Small intestine (tissue), 7 donors: ENCODE data around the gene MAP3K12. TPM values are rescaled to one million over a fixed set of nuclear protein-coding genes. Genes with fewer than 3 reads are reported as not detected.

Experiments used
- DNase-seq, 2 donors: peaks; one replicate each; pipeline versions ENCODE4 v3.0.0 to v3.0.0-alpha.2; 2013
- FAIRE-seq: peaks from 2 replicates; lab custom pipeline; 2012; peaks lifted over from hg19 to GRCh38; lab: Jason Lieb, UNC
- H3K27ac ChIP-seq, 3 donors: one replicate each; pipeline ENCODE4 v1.5.1; 2013; ENCODE audit warnings: low read length in 2 of 3, mild to moderate bottlenecking in 2 of 3, control low read depth in 1 of 3, inconsistent platforms in 1 of 3, low read depth in 1 of 3, moderate library complexity in 1 of 3
- H3K27me3 ChIP-seq, 3 donors: one replicate each; pipeline ENCODE4 v1.6.1; 2013; ENCODE audit warnings: low read length in 3 of 3, inconsistent platforms in 1 of 3; ENCODE audit not compliant: control insufficient read depth in 3 of 3, insufficient read depth in 3 of 3
- H3K36me3 ChIP-seq, 3 donors: one replicate each; pipeline ENCODE4 v1.6.1; 2013; ENCODE audit warnings: low read length in 3 of 3, inconsistent platforms in 1 of 3, low read depth in 1 of 3, mild to moderate bottlenecking in 1 of 3, moderate library complexity in 1 of 3; ENCODE audit not compliant: control insufficient read depth in 3 of 3, insufficient read depth in 2 of 3
- H3K4me1 ChIP-seq, 3 donors: one replicate each; pipeline ENCODE4 v1.6.1; 2013; ENCODE audit warnings: low read length in 2 of 3, inconsistent platforms in 1 of 3, low read depth in 1 of 3, mild to moderate bottlenecking in 1 of 3, moderate library complexity in 1 of 3; ENCODE audit not compliant: control insufficient read depth in 3 of 3, insufficient read depth in 2 of 3
- H3K4me3 ChIP-seq, 3 donors: one replicate each; pipeline ENCODE4 v1.5.1; 2013; ENCODE audit warnings: low read length in 3 of 3, control low read depth in 1 of 3, inconsistent platforms in 1 of 3, low read depth in 1 of 3, mild to moderate bottlenecking in 1 of 3, moderate library complexity in 1 of 3
- H3K9me3 ChIP-seq, 2 donors: one replicate each; pipeline ENCODE4 v1.6.1; 2013; ENCODE audit warnings: low read depth in 1 of 2, low read length in 1 of 2; ENCODE audit not compliant: control insufficient read depth in 2 of 2, insufficient read depth in 1 of 2
- WGBS, 3 donors: extraction: QIAGEN DNeasy Blood & Tissue Kit; methylation state at CpG; one replicate each; pipeline ENCODE4 v1.1.7; 2013; 5-methylcytosine and 5-hydroxymethylcytosine counted together
- polyA plus RNA-seq, 4 donors: library from polyadenylated mRNA; stranded (reverse) in 3 of 4; unstranded in 1 of 4; fragments of 200-250 nt in 3 of 4; fragments of 120-200 nt in 1 of 4; gene quantifications; one replicate each; pipeline versions ENCODE4 v1.2.1 to v1.2.3, GENCODE V29; 2013
- donor health status: healthy with polysubstance abuse.
- donor health status: control.
- donor health status: control.
- donor health status: Bipolar disorder and iron deficiency.
- donor health status: healthy.

The MAP3K12 gene
- polyA plus RNA-seq, 4 donors: 0.67 to 9.0 (median 4.3) TPM

DNA sequence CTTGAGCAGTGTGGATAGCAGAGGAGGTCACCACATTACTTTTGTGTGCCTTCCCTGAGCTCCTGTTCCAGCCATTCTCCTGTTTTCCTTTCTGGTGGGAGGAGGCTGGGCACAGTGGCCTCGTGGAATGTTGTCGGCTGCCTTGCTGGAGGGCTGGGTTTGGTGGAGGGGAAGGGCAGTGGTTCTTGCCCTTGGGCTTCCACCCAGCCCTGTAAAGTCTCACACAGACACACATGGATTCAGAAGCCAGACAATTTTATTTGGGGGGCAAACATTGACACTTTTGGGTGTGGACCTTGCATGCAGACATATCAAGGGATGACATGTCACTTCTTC is 7.2 kb upstream of the MAP3K12 start:
- FAIRE-seq: no peak
- Histone ChIP-seq H3K9me3 (no peaks in the 10 kb centered on the region), H3K27me3 (no peaks in the 10 kb centered on the region), H3K27ac (no peak overlapping the region), H3K4me1 (peaks cover 4 to 12% (median 5%) of the 10 kb centered on the region in 3 donors), H3K4me3 (no peak overlapping the region), H3K36me3 (peaks cover 0 to 69% (median 0%) of the 10 kb centered on the region in 3 donors)
- 50 to 60% (median 58%) methylated on average over 2 of the region's 2 CpGs for WGBS, 3 donors
- no peak for DNase-seq

DNA sequence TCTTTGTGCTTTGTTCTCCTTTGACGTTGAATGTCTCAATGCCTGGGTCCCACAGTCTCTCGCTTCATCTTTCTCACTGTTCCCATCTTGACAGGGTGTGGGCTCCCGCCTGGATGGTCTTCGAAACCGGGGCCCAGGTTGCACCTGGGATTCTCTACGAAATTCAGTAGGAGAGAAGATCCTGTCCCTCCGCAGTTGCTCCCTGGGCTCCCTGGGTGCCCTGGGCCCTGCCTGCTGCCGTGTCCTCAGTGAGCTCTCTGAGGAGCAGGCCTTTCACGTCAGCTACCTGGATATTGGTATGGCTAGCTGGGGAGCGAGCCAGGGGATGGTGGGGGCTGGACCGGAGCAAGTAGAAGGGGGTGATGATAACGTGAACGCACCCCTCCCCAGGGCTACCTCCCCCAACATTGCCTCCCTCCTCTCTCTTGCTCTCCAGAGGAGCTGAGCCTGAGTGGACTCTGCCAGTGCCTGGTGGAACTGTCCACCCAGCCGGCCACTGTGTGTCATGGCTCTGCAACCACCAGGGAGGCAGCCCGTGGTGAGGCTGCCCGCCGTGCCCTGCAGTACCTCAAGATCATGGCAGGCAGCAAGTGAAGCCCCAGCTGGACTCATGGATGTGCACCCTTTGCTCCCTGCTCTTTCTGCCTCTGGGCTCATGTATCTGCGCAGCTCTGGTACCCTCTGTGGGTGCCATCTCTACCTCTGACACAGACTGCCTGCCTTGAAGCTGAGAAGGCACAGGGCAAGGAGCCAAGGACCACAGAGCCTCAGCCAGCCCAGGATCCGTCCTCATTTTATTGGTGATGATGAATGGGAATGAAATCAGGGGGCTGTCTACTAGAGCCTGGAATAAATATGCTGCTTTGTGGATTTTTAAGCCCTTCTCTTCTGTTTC is 6.5 kb upstream of the MAP3K12 start:
- Histone ChIP-seq H3K4me1 (peaks cover 4 to 12% (median 5%) of the 10 kb centered on the region in 3 donors), H3K4me3 (no peak overlapping the region), H3K36me3 (peaks cover 0 to 68% (median 0%) of the 10 kb centered on the region in 3 donors), H3K27me3 (no peaks in the 10 kb centered on the region), H3K27ac (no peak overlapping the region), H3K9me3 (no peaks in the 10 kb centered on the region)
- 81 to 86% (median 86%) methylated on average over 19 of the region's 19 CpGs for WGBS, 3 donors
- no peak for FAIRE-seq
- no peak for DNase-seq

DNA sequence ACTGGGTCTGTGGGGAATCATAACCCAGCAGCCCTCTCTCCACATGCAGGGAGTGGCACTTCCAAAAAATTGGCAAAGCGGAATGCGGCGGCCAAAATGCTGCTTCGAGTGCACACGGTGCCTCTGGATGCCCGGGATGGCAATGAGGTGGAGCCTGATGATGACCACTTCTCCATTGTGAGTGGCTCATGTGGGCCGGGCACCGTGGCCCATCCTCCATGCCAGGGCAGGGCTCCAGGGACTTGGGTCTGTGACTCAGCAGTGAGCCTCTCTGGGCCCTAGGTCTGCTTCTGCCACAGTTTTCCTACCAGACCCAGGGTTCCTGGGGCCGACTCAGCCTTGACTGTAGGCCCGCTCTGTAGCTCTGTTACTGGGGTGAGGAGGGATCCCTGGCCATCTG is 5.8 kb upstream of the MAP3K12 start:
- no peaks in the 10 kb centered on the region for H3K27me3 ChIP-seq
- no peaks in the 10 kb centered on the region for H3K9me3 ChIP-seq
- H3K27ac ChIP-seq: no peak overlapping the region
- peaks cover 4 to 15% (median 5%) of the 10 kb centered on the region in 3 donors for H3K4me1 ChIP-seq
- H3K4me3 ChIP-seq: no peak overlapping the region
- no peak for DNase-seq
- 85 to 90% (median 86%) methylated on average over 10 of the region's 10 CpGs for WGBS, 3 donors
- FAIRE-seq: no peak
- H3K36me3 ChIP-seq: peaks cover 0 to 61% (median 0%) of the 10 kb centered on the region in 3 donors

DNA sequence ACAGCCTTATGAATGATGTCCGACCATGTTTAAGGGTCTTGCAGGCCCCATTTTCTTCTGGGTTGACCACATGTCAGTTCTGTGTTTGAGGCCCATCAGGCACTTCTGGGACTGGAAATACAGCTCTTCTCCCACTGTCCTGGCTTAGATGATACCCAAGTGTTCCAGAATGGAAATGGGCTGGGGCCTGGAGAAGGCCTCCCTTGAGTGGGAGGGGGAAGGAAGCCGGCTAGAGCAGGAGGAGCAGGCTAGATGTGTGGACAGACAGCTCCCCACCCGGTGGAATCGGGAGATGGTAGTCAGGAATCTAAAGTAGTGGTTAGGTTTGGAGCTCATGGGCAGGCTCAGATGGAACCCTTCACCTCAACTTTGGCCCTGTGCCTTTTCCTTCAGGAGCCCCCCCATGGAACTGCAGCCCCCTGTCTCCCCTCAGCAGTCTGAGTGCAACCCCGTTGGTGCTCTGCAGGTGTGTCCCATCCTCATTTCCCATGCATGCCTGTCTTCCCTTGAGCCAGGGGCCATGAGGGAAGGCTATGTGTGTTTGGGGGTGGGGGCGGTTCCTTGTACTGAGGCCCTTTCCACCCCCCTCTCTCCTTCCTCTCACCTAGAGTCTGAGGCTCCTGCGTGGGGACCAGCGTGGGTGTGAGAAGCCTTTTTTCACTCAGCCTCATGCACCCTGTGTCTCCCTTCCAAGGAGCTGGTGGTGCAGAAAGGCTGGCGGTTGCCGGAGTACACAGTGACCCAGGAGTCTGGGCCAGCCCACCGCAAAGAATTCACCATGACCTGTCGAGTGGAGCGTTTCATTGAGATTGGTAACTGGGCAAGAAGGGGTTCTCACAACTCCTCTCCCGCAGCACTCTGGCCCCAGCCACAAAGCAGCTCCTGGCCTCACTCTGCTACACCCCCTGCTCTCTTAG is 5.0 kb upstream of the MAP3K12 start:
- no peak overlapping the region for H3K4me3 ChIP-seq
- H3K9me3 ChIP-seq: no peaks in the 10 kb centered on the region
- H3K36me3 ChIP-seq: peaks cover 0 to 59% (median 0%) of the 10 kb centered on the region in 3 donors
- WGBS, 3 donors: 80 to 85% (median 83%) methylated on average over 14 of the region's 14 CpGs
- no peak for DNase-seq
- no peak for FAIRE-seq
- H3K27me3 ChIP-seq: no peaks in the 10 kb centered on the region
- no peak overlapping the region for H3K27ac ChIP-seq
- H3K4me1 ChIP-seq: peaks cover 4 to 22% (median 5%) of the 10 kb centered on the region in 3 donors

- peaks cover 0 to 52% (median 0%) of the 10 kb centered on the region in 3 donors for H3K36me3 ChIP-seq
- H3K4me1 ChIP-seq: peaks cover 4 to 27% (median 5%) of the 10 kb centered on the region in 3 donors
- no peak overlapping the region for H3K27ac ChIP-seq
- FAIRE-seq: no peak
- H3K4me3 ChIP-seq: no peak overlapping the region
- 81 to 88% (median 85%) methylated on average over 10 of the region's 10 CpGs for WGBS, 3 donors
- peaks cover 0 to 3% (median 0%) of the 10 kb centered on the region in 3 donors for H3K27me3 ChIP-seq
- no peaks in the 10 kb centered on the region for H3K9me3 ChIP-seq
- no peak for DNase-seq
Observed at GRCh38 chr12:53502983-53503728, 3.9 kb upstream of the MAP3K12 start.

- H3K4me1 ChIP-seq: peaks cover 4 to 27% (median 5%) of the 10 kb centered on the region in 3 donors
- peaks cover 0 to 3% (median 0%) of the 10 kb centered on the region in 3 donors for H3K27me3 ChIP-seq
- FAIRE-seq (no peak), DNase-seq (no peak)
- peaks cover 0 to 46% (median 0%) of the 10 kb centered on the region in 3 donors for H3K36me3 ChIP-seq
- H3K27ac ChIP-seq: peak overlapping the region in 1 of 3 donors; percentile 98
- no peaks in the 10 kb centered on the region for H3K9me3 ChIP-seq
- 71 to 80% (median 79%) methylated on average over 9 of the region's 9 CpGs for WGBS, 3 donors
- H3K4me3 ChIP-seq: peak overlapping the region in 1 of 3 donors; percentile 61
Observed at GRCh38 chr12:53502331-53502730, 3.1 kb upstream of the MAP3K12 start.

DNA sequence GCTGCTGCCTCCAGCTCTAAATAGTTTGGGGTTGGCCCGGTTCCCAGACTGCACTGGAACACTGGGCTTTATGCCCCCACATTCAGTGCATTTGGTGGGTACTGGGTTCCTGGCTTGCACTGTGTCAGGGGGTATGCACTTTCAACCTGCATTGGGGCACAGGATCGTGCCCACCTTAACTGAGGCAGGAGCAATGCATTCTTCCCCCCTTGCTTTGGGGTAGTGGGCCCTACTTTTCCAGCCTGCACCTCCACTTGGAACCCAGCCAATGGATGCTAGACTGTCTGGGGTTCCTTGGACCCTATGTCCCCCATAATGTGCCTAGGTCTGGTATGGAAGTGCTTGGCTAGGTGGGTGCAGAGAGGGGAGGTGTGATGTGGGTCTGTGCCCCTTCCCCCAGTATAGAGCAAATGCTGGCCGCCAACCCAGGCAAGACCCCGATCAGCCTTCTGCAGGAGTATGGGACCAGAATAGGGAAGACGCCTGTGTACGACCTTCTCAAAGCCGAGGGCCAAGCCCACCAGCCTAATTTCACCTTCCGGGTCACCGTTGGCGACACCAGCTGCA is 2.4 kb upstream of the MAP3K12 start:
- FAIRE-seq (no peak), DNase-seq (no peak)
- peaks cover 0 to 3% (median 0%) of the 10 kb centered on the region in 3 donors for H3K27me3 ChIP-seq
- peak overlapping the region in 2 of 3 donors; percentile 61 to 65 for H3K4me3 ChIP-seq
- H3K9me3 ChIP-seq: no peaks in the 10 kb centered on the region
- H3K4me1 ChIP-seq: peaks cover 4 to 28% (median 5%) of the 10 kb centered on the region in 3 donors
- H3K36me3 ChIP-seq: peaks cover 0 to 40% (median 0%) of the 10 kb centered on the region in 3 donors
- 54 to 70% (median 67%) methylated on average over 10 of the region's 10 CpGs for WGBS, 3 donors
- H3K27ac ChIP-seq: peak overlapping the region; percentile 88 to 98 (median 98)
